Stimulated activated CD4-positive, alpha-beta T cell treated with anti-CD3 and anti-CD28 coated beads, TNF-alpha, amount 100 ng/mL, for 48 hours (primary cell): ENCODE data around the gene DOCK9.

ENCODE experiments used
- DNase-seq, 3 donors: peaks; one replicate each; pipeline ENCODE4 v3.0.0-alpha.2; 2020; ENCODE audit warnings: low read depth in 3 of 3

DOCK9 gene

GRCh38 chr13:98997738-98998641 lies 20.1 kb upstream of the DOCK9 start:
- peak in 1 of 3 donors; percentile 9 for DNase-seq

- no peak for DNase-seq
Observed at GRCh38 chr13:98997011-98997730, 19.3 kb upstream of the DOCK9 start.

GRCh38 chr13:98996046-98996445 lies 18.2 kb upstream of the DOCK9 start:
- no peak for DNase-seq

GRCh38 chr13:98994896-98995295 lies 17.0 kb upstream of the DOCK9 start:
- DNase-seq: no peak

- no peak for DNase-seq
Observed at GRCh38 chr13:98994080-98994479, 16.2 kb upstream of the DOCK9 start.

- DNase-seq: no peak
Observed at GRCh38 chr13:98992355-98992754, 14.5 kb upstream of the DOCK9 start.

- no peak for DNase-seq
Observed at GRCh38 chr13:98990701-98991100, 12.8 kb upstream of the DOCK9 start.

- DNase-seq: no peak
Observed at GRCh38 chr13:98989469-98990235, 11.8 kb upstream of the DOCK9 start.

- DNase-seq: no peak
Observed at GRCh38 chr13:98988780-98989179, 10.9 kb upstream of the DOCK9 start.

GRCh38 chr13:98988277-98988676 lies 10.4 kb upstream of the DOCK9 start:
- no peak for DNase-seq

- DNase-seq: no peak
Observed at GRCh38 chr13:98987275-98987674, 9.4 kb upstream of the DOCK9 start.

- DNase-seq: no peak
Observed at GRCh38 chr13:98986226-98986846, 8.5 kb upstream of the DOCK9 start.

- no peak for DNase-seq
Observed at GRCh38 chr13:98985591-98985990, 7.7 kb upstream of the DOCK9 start.

GRCh38 chr13:98984983-98985382 lies 7.1 kb upstream of the DOCK9 start:
- DNase-seq: no peak

- DNase-seq: no peak
Observed at GRCh38 chr13:98984118-98984517, 6.3 kb upstream of the DOCK9 start.

GRCh38 chr13:98983182-98983581 lies 5.3 kb upstream of the DOCK9 start:
- no peak for DNase-seq

GRCh38 chr13:98981369-98982080 lies 3.7 kb upstream of the DOCK9 start:
- no peak for DNase-seq

- no peak for DNase-seq
Observed at GRCh38 chr13:98979012-98979660, 1.3 kb upstream of the DOCK9 start.

GRCh38 chr13:98978280-98978679 lies 416 bp upstream of the DOCK9 start:
- no peak for DNase-seq

GRCh38 chr13:98976941-98977340 lies 923 bp downstream of the DOCK9 start:
- no peak for DNase-seq

- no peak for DNase-seq
Observed at GRCh38 chr13:98976338-98976737, 1.5 kb downstream of the DOCK9 start.
